Trophoblast cell (in vitro differentiated cells and primary cell): ENCODE data around the gene C13orf42.

Experiments
- DNase-seq, 2 donors: peaks; one replicate each; pipeline ENCODE4 v3.0.0-alpha.2; 2016
- H2AFZ ChIP-seq: 2 replicates; pipeline ENCODE4 v1.6.1; 2013; ENCODE audit warnings: low read length, moderate library complexity, mild to moderate bottlenecking; ENCODE audit not compliant: insufficient read depth, poor library complexity
- H2AK5ac ChIP-seq: 2 replicates; pipeline ENCODE4 v1.6.1; 2013; ENCODE audit warnings: mild to moderate bottlenecking, low read length
- H2BK120ac ChIP-seq: 2 replicates; pipeline ENCODE4 v1.6.1; 2013; ENCODE audit warnings: low read length, mild to moderate bottlenecking, moderate library complexity; ENCODE audit not compliant: insufficient read depth, poor library complexity
- H2BK12ac ChIP-seq: 2 replicates; pipeline ENCODE4 v1.6.1; 2013; ENCODE audit warnings: mild to moderate bottlenecking, low read length, moderate library complexity
- H2BK5ac ChIP-seq: 2 replicates; pipeline ENCODE4 v1.6.1; 2013; ENCODE audit warnings: low read length, low read depth, moderate library complexity, mild to moderate bottlenecking; ENCODE audit not compliant: poor library complexity
- H3K14ac ChIP-seq: 2 replicates; pipeline ENCODE4 v1.6.1; 2013; ENCODE audit warnings: mild to moderate bottlenecking, low read length
- H3K18ac ChIP-seq: 2 replicates; pipeline ENCODE4 v1.6.1; 2013; ENCODE audit warnings: mild to moderate bottlenecking, low read length
- H3K23ac ChIP-seq: 2 replicates; pipeline ENCODE4 v1.6.1; 2013; ENCODE audit warnings: low read length
- H3K27ac ChIP-seq: 2 replicates; pipeline ENCODE4 v1.5.1; 2013; ENCODE audit warnings: low read depth, mild to moderate bottlenecking, inconsistent platforms, low read length, moderate library complexity
- H3K27me3 ChIP-seq: 2 replicates; pipeline ENCODE4 v1.6.1; 2013; ENCODE audit warnings: inconsistent platforms, mild to moderate bottlenecking, low read length, moderate library complexity; ENCODE audit not compliant: insufficient read depth
- H3K36me3 ChIP-seq, 2 experiments: 1 replicate in 1 of 2; 2 replicates in 1 of 2; pipeline ENCODE4 v1.6.1; 2013; ENCODE audit warnings: low read length in 2 of 2, mild to moderate bottlenecking in 2 of 2, moderate library complexity in 1 of 2; ENCODE audit not compliant: insufficient read depth in 2 of 2, control insufficient read depth in 1 of 2
- H3K4ac ChIP-seq: 2 replicates; pipeline ENCODE4 v1.6.1; 2013; ENCODE audit warnings: low read depth, mild to moderate bottlenecking, low read length, moderate library complexity
- H3K4me1 ChIP-seq, 2 experiments: 1 replicate in 1 of 2; 2 replicates in 1 of 2; pipeline ENCODE4 v1.6.1; 2013; ENCODE audit warnings: low read length in 2 of 2, mild to moderate bottlenecking in 2 of 2, moderate library complexity in 1 of 2; ENCODE audit not compliant: insufficient read depth in 2 of 2, control insufficient read depth in 1 of 2
- H3K4me2 ChIP-seq: 2 replicates; pipeline ENCODE4 v1.6.1; 2013; ENCODE audit warnings: inconsistent platforms, mild to moderate bottlenecking, low read length, moderate library complexity
- H3K4me3 ChIP-seq: 2 replicates; pipeline ENCODE4 v1.5.1; 2013; ENCODE audit warnings: mild to moderate bottlenecking, low read depth, low read length, inconsistent platforms
- H3K79me1 ChIP-seq: one replicate; pipeline ENCODE4 v1.6.1; 2013; ENCODE audit warnings: low read length
- H3K79me2 ChIP-seq: 2 replicates; pipeline ENCODE4 v1.6.1; 2013; ENCODE audit warnings: low read length, mild to moderate bottlenecking; ENCODE audit not compliant: control insufficient read depth, insufficient read depth, poor library complexity
- H3K9ac ChIP-seq: 2 replicates; pipeline ENCODE4 v1.6.1; 2013; ENCODE audit warnings: mild to moderate bottlenecking, low read length
- H3K9me3 ChIP-seq: 2 replicates; pipeline ENCODE4 v1.6.1; 2013; ENCODE audit warnings: low read depth, mild to moderate bottlenecking, control low read depth, inconsistent platforms, low read length; ENCODE audit not compliant: insufficient read depth
- H4K12ac ChIP-seq: 2 replicates; pipeline ENCODE4 v1.6.1; 2013; ENCODE audit warnings: low read depth, mild to moderate bottlenecking, low read length, moderate library complexity
- H4K8ac ChIP-seq: 2 replicates; pipeline ENCODE4 v1.6.1; 2013; ENCODE audit warnings: low read depth, mild to moderate bottlenecking, low read length, moderate library complexity
- H4K91ac ChIP-seq: one replicate; pipeline ENCODE4 v1.6.1; 2013; ENCODE audit warnings: low read depth, mild to moderate bottlenecking, low read length, moderate library complexity
- WGBS: extraction: QIAGEN DNeasy Blood & Tissue Kit; methylation state at CpG from one replicate; pipeline ENCODE4 v1.1.7; 2013; ENCODE audit warnings: missing lambda C conversion rate; ENCODE audit not compliant: insufficient read length, insufficient coverage; ENCODE audit errors: extremely low coverage; 5-methylcytosine and 5-hydroxymethylcytosine counted together

The C13orf42 gene

DNA sequence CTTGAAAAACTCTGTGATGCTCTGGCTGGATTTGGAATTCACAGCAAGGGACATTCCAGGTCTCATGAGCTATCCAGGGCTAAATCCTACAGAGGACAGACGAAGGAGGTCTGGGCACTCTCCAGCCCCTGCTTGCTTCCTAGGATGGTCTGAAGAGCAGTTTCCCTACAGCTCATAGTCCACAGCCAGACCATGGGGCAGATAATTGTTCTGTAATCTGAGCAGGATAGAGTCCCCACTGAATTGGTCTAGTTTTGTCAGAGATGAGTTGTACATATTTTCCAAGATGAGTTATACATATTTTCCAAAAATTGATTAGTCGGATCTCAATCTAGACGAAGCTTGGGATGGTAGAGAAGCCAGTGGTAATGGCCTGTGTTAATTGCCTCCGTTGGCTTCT is 75.6 kb downstream of the C13orf42 start:
- no peak overlapping the region for H4K91ac ChIP-seq
- H3K27ac ChIP-seq = no peak overlapping the region
- no peak overlapping the region for H3K18ac ChIP-seq
- WGBS = no CpG with 5 or more reads among the region's 4 CpGs
- H3K27me3 ChIP-seq = no peaks in the 10 kb centered on the region
- H3K9ac ChIP-seq = no peak overlapping the region
- no peak overlapping the region for H4K12ac ChIP-seq
- no peak overlapping the region for H4K8ac ChIP-seq
- no peak overlapping the region for H2BK5ac ChIP-seq
- no peaks in the 10 kb centered on the region for H3K36me3 ChIP-seq
- H2BK12ac ChIP-seq = no peak overlapping the region
- H3K14ac ChIP-seq = no peak overlapping the region
- no peaks in the 10 kb centered on the region for H3K79me2 ChIP-seq
- no peak overlapping the region for H3K4me3 ChIP-seq
- no peak overlapping the region for H2AK5ac ChIP-seq
- H3K23ac ChIP-seq = no peak overlapping the region
- H3K9me3 ChIP-seq = peaks cover 2% of the 10 kb centered on the region
- no peak overlapping the region for H2BK120ac ChIP-seq
- no peak overlapping the region for H3K4me2 ChIP-seq
- no peak for DNase-seq
- no peaks in the 10 kb centered on the region for H3K79me1 ChIP-seq
- no peak overlapping the region for H2AFZ ChIP-seq
- no peak overlapping the region for H3K4ac ChIP-seq
- H3K4me1 ChIP-seq = no peaks in the 10 kb centered on the region

DNA sequence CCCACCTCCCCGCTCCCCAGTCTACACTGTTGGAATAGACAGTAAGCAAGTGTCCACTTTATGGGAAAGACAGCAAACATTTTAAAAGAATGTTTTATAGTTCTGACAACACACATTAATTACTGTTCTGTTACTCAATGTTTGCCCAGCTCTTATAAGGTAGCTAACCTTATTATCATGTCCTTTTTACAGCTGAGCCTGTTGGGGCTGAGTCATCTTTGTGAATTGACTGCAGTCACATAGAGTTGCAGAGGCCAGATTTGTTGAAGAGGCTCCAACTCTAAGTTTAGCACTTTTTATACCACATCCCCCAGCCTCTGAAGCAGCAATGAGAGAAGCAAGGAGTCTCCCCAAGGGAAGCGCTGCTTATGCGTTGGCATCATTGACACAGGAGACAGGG is 76.2 kb downstream of the C13orf42 start:
- WGBS = no CpG with 5 or more reads among the region's 3 CpGs
- Histone ChIP-seq H2BK12ac (no peak overlapping the region), H2AK5ac (no peak overlapping the region), H3K79me1 (no peaks in the 10 kb centered on the region), H3K4me2 (no peak overlapping the region), H3K79me2 (no peaks in the 10 kb centered on the region), H3K9ac (no peak overlapping the region), H3K9me3 (peaks cover 2% of the 10 kb centered on the region), H3K14ac (no peak overlapping the region), H4K8ac (no peak overlapping the region), H4K12ac (no peak overlapping the region), H3K4me1 (no peaks in the 10 kb centered on the region), H3K4me3 (no peak overlapping the region), H2BK120ac (no peak overlapping the region), H3K27ac (no peak overlapping the region), H3K23ac (no peak overlapping the region), H3K27me3 (no peaks in the 10 kb centered on the region), H2AFZ (no peak overlapping the region), H3K36me3 (no peaks in the 10 kb centered on the region), H2BK5ac (no peak overlapping the region), H3K18ac (no peak overlapping the region), H3K4ac (no peak overlapping the region), H4K91ac (no peak overlapping the region)
- DNase-seq = no peak

DNA sequence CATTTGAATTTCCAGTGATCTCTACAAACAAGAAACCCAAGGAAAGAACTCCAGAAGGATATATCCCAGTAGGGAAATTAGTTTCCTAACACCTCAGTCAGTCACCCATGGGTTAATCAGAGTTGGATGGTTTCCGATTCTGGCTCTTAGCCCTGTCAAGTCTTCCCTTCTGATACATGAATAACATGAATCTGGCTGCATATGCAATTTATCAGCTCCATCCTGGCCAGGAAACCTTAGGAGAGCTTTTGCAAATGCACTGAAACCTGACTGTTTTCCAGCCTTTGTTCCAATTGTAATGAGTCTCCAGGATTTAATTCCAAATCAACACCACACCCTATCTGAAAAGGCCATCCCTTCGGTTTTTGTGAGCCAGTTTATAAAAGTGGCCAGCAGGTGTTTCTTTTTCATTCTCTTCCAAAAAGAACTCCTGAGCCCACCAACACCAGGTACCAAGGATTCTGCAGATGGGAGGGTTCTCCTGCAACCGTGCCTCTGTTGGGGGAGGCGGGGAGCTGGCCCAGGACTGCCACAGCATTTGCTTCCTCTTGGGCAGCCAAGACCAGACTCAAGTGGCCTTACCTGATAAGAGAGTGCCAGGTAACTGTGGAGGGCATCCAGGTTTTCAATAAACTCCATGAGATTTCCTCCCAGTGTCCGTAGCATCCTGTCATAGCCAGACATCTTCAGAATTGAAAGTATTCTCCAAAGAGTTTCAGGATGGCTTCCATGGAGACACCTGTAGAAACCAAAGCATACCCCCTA is 77.5 kb downstream of the C13orf42 start:
- H3K23ac ChIP-seq = no peak overlapping the region
- no peak overlapping the region for H2AFZ ChIP-seq
- no peaks in the 10 kb centered on the region for H3K36me3 ChIP-seq
- no peak overlapping the region for H2BK12ac ChIP-seq
- no peak overlapping the region for H2AK5ac ChIP-seq
- no CpG with 5 or more reads among the region's 5 CpGs for whole genome bisulfite sequencing
- no peaks in the 10 kb centered on the region for H3K9me3 ChIP-seq
- H3K18ac ChIP-seq = no peak overlapping the region
- DNase-seq = no peak
- no peak overlapping the region for H4K8ac ChIP-seq
- no peak overlapping the region for H2BK120ac ChIP-seq
- no peak overlapping the region for H2BK5ac ChIP-seq
- no peak overlapping the region for H3K4ac ChIP-seq
- H3K79me1 ChIP-seq = no peaks in the 10 kb centered on the region
- H3K4me1 ChIP-seq = no peaks in the 10 kb centered on the region
- no peak overlapping the region for H4K12ac ChIP-seq
- H3K4me2 ChIP-seq = no peak overlapping the region
- no peak overlapping the region for H3K27ac ChIP-seq
- no peak overlapping the region for H3K4me3 ChIP-seq
- no peaks in the 10 kb centered on the region for H3K79me2 ChIP-seq
- H4K91ac ChIP-seq = no peak overlapping the region
- H3K9ac ChIP-seq = no peak overlapping the region
- no peaks in the 10 kb centered on the region for H3K27me3 ChIP-seq
- no peak overlapping the region for H3K14ac ChIP-seq

DNA sequence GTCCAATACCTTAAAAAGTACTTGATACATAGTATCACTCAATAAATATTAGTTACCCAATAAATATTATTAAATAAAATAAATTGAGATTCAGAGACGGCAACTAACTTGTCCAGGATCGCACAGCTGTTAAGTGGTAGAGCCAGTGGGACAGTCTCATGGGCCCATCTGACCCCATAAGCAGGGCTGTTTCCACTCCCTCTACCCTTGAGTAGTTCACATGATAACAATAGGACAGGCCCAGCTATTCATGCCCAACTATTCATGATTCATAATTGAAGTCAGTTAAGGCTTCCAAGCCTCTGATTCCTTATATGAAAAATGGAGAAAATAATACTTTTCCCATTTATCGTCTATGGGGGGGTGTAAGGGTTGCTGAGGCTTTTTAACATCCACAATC is 78.2 kb downstream of the C13orf42 start:
- Histone ChIP-seq H3K36me3 (no peaks in the 10 kb centered on the region), H2AFZ (no peak overlapping the region), H3K9me3 (no peaks in the 10 kb centered on the region), H2AK5ac (no peak overlapping the region), H3K4me2 (no peak overlapping the region), H3K4me1 (no peaks in the 10 kb centered on the region), H4K8ac (no peak overlapping the region), H3K23ac (no peak overlapping the region), H2BK120ac (no peak overlapping the region), H3K4ac (no peak overlapping the region), H3K18ac (no peak overlapping the region), H3K4me3 (no peak overlapping the region), H2BK12ac (no peak overlapping the region), H3K14ac (no peak overlapping the region), H3K79me1 (no peaks in the 10 kb centered on the region), H3K27ac (no peak overlapping the region), H4K12ac (no peak overlapping the region), H3K79me2 (no peaks in the 10 kb centered on the region), H3K27me3 (no peaks in the 10 kb centered on the region), H2BK5ac (no peak overlapping the region), H3K9ac (no peak overlapping the region), H4K91ac (no peak overlapping the region)
- no peak for DNase-seq
- no CpG with 5 or more reads among the region's 3 CpGs for WGBS
